ENCODE results near the gene TCF3. TPM values are rescaled to one million over a fixed set of nuclear protein-coding genes. Genes with fewer than 3 reads are reported as not detected.

The TCF3 gene
- total RNA-seq, 1 experiment from 2014 or later: 304 TPM

- Histone ChIP-seq H2BK5ac (ENCODE audit: insufficient read length, low read length) (no peak overlapping the region), H3K9ac (ENCODE audit: extremely low read depth, insufficient read length, low read length) (no peak overlapping the region), H3K23me2 (ENCODE audit: insufficient read length, low read depth, low read length, poor library complexity, severe bottlenecking) (peaks cover 9% of the 10 kb centered on the region), H3K79me2 (ENCODE audit: insufficient read depth, low read length) (peaks cover 16% of the 10 kb centered on the region; the same call in 1 of the 2 replicates), H3K4ac (ENCODE audit: low read depth, low read length) (no peak overlapping the region), H4K5ac (ENCODE audit: insufficient read length, low read depth, low read length) (no peak overlapping the region), H2BK12ac (ENCODE audit: insufficient read length, low read depth, low read length) (no peak overlapping the region), H3K23ac (ENCODE audit: insufficient read length, low read depth, low read length) (no peak overlapping the region), H2AFZ (ENCODE audit: low read length) (no peak overlapping the region), H3K9me3 (ENCODE audit: control insufficient read depth, low read depth, low read length) (no peaks in the 10 kb centered on the region), H3K18ac (ENCODE audit: insufficient read length, low read depth, low read length) (no peak overlapping the region), H3K27me3 (ENCODE audit: insufficient read depth, low read length) (no peaks in the 10 kb centered on the region), H4K91ac (ENCODE audit: insufficient read length, low read depth, low read length) (no peak overlapping the region), H2AK5ac (ENCODE audit: insufficient read length, low read length) (no peak overlapping the region), H3K27ac (ENCODE audit: insufficient read length, low read depth, low read length) (no peak overlapping the region), H3K56ac (ENCODE audit: insufficient read length, low read depth, low read length) (no peak overlapping the region), H3K79me1 (ENCODE audit: insufficient read depth, low read depth, low read length, poor library complexity, severe bottlenecking) (peaks cover 4% of the 10 kb centered on the region), H3K4me1 (ENCODE audit: insufficient read depth, low read length) (no peaks in the 10 kb centered on the region), H3K4me2 (ENCODE audit: insufficient read depth, insufficient read length, low read length) (peak overlapping the region; percentile 46), H4K20me1 (ENCODE audit: control insufficient read depth, insufficient read depth, insufficient read length) (no peaks in the 10 kb centered on the region), H2BK15ac (ENCODE audit: low read depth, low read length) (no peak overlapping the region), H3K14ac (ENCODE audit: insufficient read depth, low read length) (no peak overlapping the region), H4K8ac (replicated peaks; ENCODE audit: insufficient read length, low read depth, low read length) (no peak overlapping the region), H2BK120ac (ENCODE audit: low read depth, low read length, poor library complexity, severe bottlenecking) (no peak overlapping the region), H3T11ph (ENCODE audit: low read length) (no peak overlapping the region), H2BK20ac (ENCODE audit: low read depth, low read length, poor library complexity, severe bottlenecking) (no peak overlapping the region)
- Mint-ChIP-seq H3K4me3 (peak overlapping the region; percentile 78 to 91), H3K36me3 (ENCODE audit: insufficient read depth in 1 of 3, low read depth in 3 of 3) (peaks cover 10 to 27% (median 23%) of the 10 kb centered on the region in 3 experiments), H3K27me3 (ENCODE audit: low read depth) (no peaks in the 10 kb centered on the region; the same call in 1 of the 2 replicates), H3K9me3 (no peaks in the 10 kb centered on the region), H3K27ac (peak overlapping the region; percentile 96 to 98 (median 98); a peak in 5 of 7 replicates), H3K4me1 (peaks cover 13 to 19% of the 10 kb centered on the region in 2 experiments)
- DNase-seq: no peak
- WGBS (ENCODE audit: extremely low coverage, insufficient read length, low lambda C conversion rate): no CpG with 5 or more reads among the region's 16 CpGs
- no peak for TF ChIP-seq CTCF (conservative IDR thresholded peaks at IDR 0.05)
Measured at GRCh38 chr19:1606138-1606651, 46.2 kb downstream of the TCF3 start.

Measured in H9 (cell line).